Heart left ventricle (tissue), 13 donors: ENCODE measurements around the gene RPGR.

Experiments used
- POLR2A ChIP-seq, 2 donors: fragments of 450-650 bp; IDR thresholded peaks; one replicate each; pipeline ENCODE4 v1.6.1; 2017; ENCODE audit warnings: antibody characterized with exemption in 2 of 2, mild to moderate bottlenecking in 2 of 2, moderate library complexity in 2 of 2
- TF ChIP-seq, protein P1 (sequence below), 12 donors: fragments of 200-600 bp; sonication (generic) in 4 of 12; IDR thresholded peaks; one replicate each; pipeline versions ENCODE4 v1.5.0 to v1.8.0; 2018 to 2022; ENCODE audit warnings: antibody characterized with exemption in 12 of 12, mild to moderate bottlenecking in 5 of 12
- donor health status: ischemic (EF 13 %, LVEDD 7.1; RV severe dilation, severe dysfunction).
- donor health status: DM: no; HTN: yes; CAD: no.
- donor health status: DM: no; HTN: no; CAD: no.
- donor health status: ischemic (EF 25% LVEDD 6.9; RV normal size, moderate dysfunction).
- donor health status: ischemic (EF 25% LVEDD 5.7; RV mildly dilated, moderate dysfunction).
- donor health status: ischemic (EF 35%, LVEDD 5.7; RV mildly dilated, moderate dysfunction).
- donor health status: nonischemic (EF 11% LVEDD 7.7; RV severe dilation, severe dysfunction).
- donor health status: DM: yes; HTN: yes; CAD: no.
- donor health status: PGD.
- donor health status: ischemic (EF 29% LVEDD 5.4; RV normal size, mild dysfunction).
- donor health status: nonischemic (EF 23%, LVEDD 6.1; RV moderate dilation, normal function).

- TF ChIP-seq POLR2A (IDR thresholded peaks at IDR 0.05) = no peak
- TF ChIP-seq, protein P1, sequence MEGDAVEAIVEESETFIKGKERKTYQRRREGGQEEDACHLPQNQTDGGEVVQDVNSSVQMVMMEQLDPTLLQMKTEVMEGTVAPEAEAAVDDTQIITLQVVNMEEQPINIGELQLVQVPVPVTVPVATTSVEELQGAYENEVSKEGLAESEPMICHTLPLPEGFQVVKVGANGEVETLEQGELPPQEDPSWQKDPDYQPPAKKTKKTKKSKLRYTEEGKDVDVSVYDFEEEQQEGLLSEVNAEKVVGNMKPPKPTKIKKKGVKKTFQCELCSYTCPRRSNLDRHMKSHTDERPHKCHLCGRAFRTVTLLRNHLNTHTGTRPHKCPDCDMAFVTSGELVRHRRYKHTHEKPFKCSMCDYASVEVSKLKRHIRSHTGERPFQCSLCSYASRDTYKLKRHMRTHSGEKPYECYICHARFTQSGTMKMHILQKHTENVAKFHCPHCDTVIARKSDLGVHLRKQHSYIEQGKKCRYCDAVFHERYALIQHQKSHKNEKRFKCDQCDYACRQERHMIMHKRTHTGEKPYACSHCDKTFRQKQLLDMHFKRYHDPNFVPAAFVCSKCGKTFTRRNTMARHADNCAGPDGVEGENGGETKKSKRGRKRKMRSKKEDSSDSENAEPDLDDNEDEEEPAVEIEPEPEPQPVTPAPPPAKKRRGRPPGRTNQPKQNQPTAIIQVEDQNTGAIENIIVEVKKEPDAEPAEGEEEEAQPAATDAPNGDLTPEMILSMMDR (IDR thresholded peaks at IDR 0.05) = no peak
These were observed 14.1 kb upstream of the RPGR start for GRCh38 chrX:38341442-38341841.
